Uterus (tissue), 4 donors: Measurements from ENCODE around the gene B9D2. TPM values are rescaled to one million over a fixed set of nuclear protein-coding genes. Genes with fewer than 3 reads are reported as not detected.
"Not testable (repeated sequence)": the region's sequence is repeated elsewhere in the genome, so short reads cannot be mapped to it uniquely, and the experiment has no call there.

Experiments
- DNase-seq, 2 donors: peaks; one replicate each; pipeline ENCODE4 v3.0.0-alpha.2; 2019 to 2020
- H3K27ac ChIP-seq, 2 donors: fragments of 200-600 bp; sonication (generic); 1 replicate in 1 of 2; 2 replicates in 1 of 2; pipeline ENCODE4 v1.5.1; 2016 to 2018
- H3K27me3 ChIP-seq, 2 donors: fragments of 200-600 bp; sonication (generic); one replicate each; pipeline ENCODE4 v1.5.1; 2018 to 2019; ENCODE audit warnings: control low read depth in 1 of 2
- H3K36me3 ChIP-seq, 2 donors: fragments of 200-600 bp; sonication (generic); one replicate each; pipeline ENCODE4 v1.5.1; 2019; ENCODE audit warnings: control low read depth in 1 of 2
- H3K4me1 ChIP-seq, 2 donors: fragments of 200-600 bp; sonication (generic); one replicate each; pipeline ENCODE4 v1.5.1; 2018 to 2019; ENCODE audit warnings: control low read depth in 1 of 2
- H3K4me3 ChIP-seq, 2 donors: fragments of 200-600 bp; sonication (generic); 1 replicate in 1 of 2; 2 replicates in 1 of 2; pipeline ENCODE4 v1.5.1; 2018 to 2019; ENCODE audit warnings: mild to moderate bottlenecking in 1 of 2
- H3K9me3 ChIP-seq, 2 donors: fragments of 200-600 bp; sonication (generic); one replicate each; pipeline ENCODE4 v1.5.1; 2019; ENCODE audit warnings: control low read depth in 1 of 2
- CTCF ChIP-seq, 4 experiments: fragments of 200-600 bp in 2 of 4; fragments of 450-650 bp in 2 of 4; sonication (generic) in 2 of 4; IDR thresholded peaks; one replicate each; pipeline ENCODE4 v1.5.1; 2016 to 2019; ENCODE audit warnings: antibody characterized with exemption in 4 of 4, mild to moderate bottlenecking in 2 of 4, moderate library complexity in 1 of 4
- POLR2A ChIP-seq, 2 donors: fragments of 450-650 bp; IDR thresholded peaks; one replicate each; pipeline ENCODE4 v1.6.1; 2016; ENCODE audit warnings: antibody characterized with exemption in 2 of 2, mild to moderate bottlenecking in 1 of 2, moderate library complexity in 1 of 2
- intact Hi-C: fragments of 100-400 bp; cut with DNase I; formaldehyde crosslinking; loops from one replicate; pipeline ENCODE4 v1.15.1; 2023; ENCODE audit warnings: low total_unique reads
- total RNA-seq, 4 donors: library from RNA; depleted of rRNA in 3 of 4; stranded (reverse); fragments of >200 nt in 3 of 4; gene quantifications; one replicate each; pipeline versions ENCODE4 v1.1.0 to v1.2.4, GENCODE V29; 2014 to 2023
- donor health status: DM: yes; HTN: yes; CAD: no.

B9D2 gene
- total RNA-seq, 4 donors from 2014 or later: 0.29 to 6.2 (median 3.5) TPM; not detected in 1

GRCh38 chr19:41410336-41411054 is 46.5 kb upstream of the B9D2 start:
- Histone ChIP-seq H3K4me3 (no peak overlapping the region), H3K4me1 (no peaks in the 10 kb centered on the region), H3K27me3 (no peaks in the 10 kb centered on the region), H3K36me3 (no peaks in the 10 kb centered on the region), H3K9me3 (no peaks in the 10 kb centered on the region), H3K27ac (no peak overlapping the region)
- TF ChIP-seq POLR2A (IDR thresholded peaks at IDR 0.05): no peak
- no peak for TF ChIP-seq CTCF (IDR thresholded peaks at IDR 0.05)
- intact Hi-C loops: no loop called here
- no peak for DNase-seq

- TF ChIP-seq CTCF (IDR thresholded peaks at IDR 0.05): no peak
- TF ChIP-seq POLR2A (IDR thresholded peaks at IDR 0.05): no peak
- intact Hi-C loops: no loop called here
- Histone ChIP-seq H3K4me3 (no peak overlapping the region), H3K27me3 (no peaks in the 10 kb centered on the region), H3K27ac (no peak overlapping the region), H3K4me1 (no peaks in the 10 kb centered on the region), H3K9me3 (no peaks in the 10 kb centered on the region), H3K36me3 (no peaks in the 10 kb centered on the region)
- no peak for DNase-seq
Observed at GRCh38 chr19:41409288-41409687, 45.3 kb upstream of the B9D2 start.

GRCh38 chr19:41408846-41409245 is 44.9 kb upstream of the B9D2 start:
- H3K27ac ChIP-seq, DNase-seq, H3K4me3 ChIP-seq, H3K4me1 ChIP-seq, H3K27me3 ChIP-seq, H3K9me3 ChIP-seq, intact Hi-C loops, H3K36me3 ChIP-seq: not testable (repeated sequence)

GRCh38 chr19:41408256-41408655 is 44.3 kb upstream of the B9D2 start:
- no peak for DNase-seq
- no peak overlapping the region for H3K4me3 ChIP-seq
- H3K36me3 ChIP-seq: no peaks in the 10 kb centered on the region
- H3K9me3 ChIP-seq: no peaks in the 10 kb centered on the region
- no peaks in the 10 kb centered on the region for H3K27me3 ChIP-seq
- H3K4me1 ChIP-seq: no peaks in the 10 kb centered on the region
- intact Hi-C loops: no loop called here
- no peak for TF ChIP-seq CTCF (IDR thresholded peaks at IDR 0.05)
- TF ChIP-seq POLR2A (IDR thresholded peaks at IDR 0.05): no peak
- H3K27ac ChIP-seq: peak overlapping the region in 1 of 2 donors; percentile 37

- TF ChIP-seq POLR2A (IDR thresholded peaks at IDR 0.05) (no peak), CTCF (IDR thresholded peaks at IDR 0.05) (no peak)
- no peak overlapping the region for H3K27ac ChIP-seq
Observed at GRCh38 chr19:41407271-41407670, 43.3 kb upstream of the B9D2 start.

More at GRCh38 chr19:41407271-41407670, 43.3 kb upstream of the B9D2 start:
- Histone ChIP-seq H3K4me1 (no peaks in the 10 kb centered on the region), H3K27me3 (no peaks in the 10 kb centered on the region), H3K36me3 (no peaks in the 10 kb centered on the region), H3K4me3 (no peak overlapping the region), H3K9me3 (no peaks in the 10 kb centered on the region)
- intact Hi-C loops: no loop called here
- no peak for DNase-seq
